Measurements from ENCODE around the gene LMX1B.
"Not testable (repeated sequence)": the region's sequence is repeated elsewhere in the genome, so short reads cannot be mapped to it uniquely, and the experiment has no call there.

Gene LMX1B

GRCh38 chr9:126636983-126637798, 23.5 kb downstream of the LMX1B start:
- DNase-seq = no peak

DNA sequence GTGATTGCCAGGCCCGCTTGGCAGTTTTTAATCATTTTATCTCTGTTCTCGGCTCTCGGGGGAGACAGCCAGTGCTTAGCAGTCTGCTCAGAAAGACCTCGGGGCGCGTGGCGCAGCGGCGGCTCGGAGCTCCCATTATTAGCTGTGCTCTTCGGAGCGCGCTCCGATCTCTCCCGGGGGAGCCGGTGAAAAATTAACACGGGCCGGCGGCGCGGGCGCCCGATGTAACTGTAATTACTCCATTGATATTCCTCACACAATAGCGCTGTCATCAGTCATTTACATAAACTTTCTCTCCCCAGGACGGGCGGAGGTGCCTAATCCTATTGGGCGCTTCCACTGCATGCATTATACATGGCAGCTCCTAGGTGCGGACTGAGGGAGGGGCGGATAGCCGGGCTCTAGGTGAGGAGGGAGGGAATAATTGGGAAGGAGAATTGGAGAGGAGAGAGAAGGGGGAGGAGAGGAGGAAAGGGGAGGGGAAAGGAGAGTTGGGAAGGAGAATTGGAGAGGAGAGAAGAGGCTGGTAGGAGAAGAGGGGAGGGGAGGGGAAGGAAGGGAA, 24.9 kb downstream of the LMX1B start:
- DNase-seq = no peak

DNA sequence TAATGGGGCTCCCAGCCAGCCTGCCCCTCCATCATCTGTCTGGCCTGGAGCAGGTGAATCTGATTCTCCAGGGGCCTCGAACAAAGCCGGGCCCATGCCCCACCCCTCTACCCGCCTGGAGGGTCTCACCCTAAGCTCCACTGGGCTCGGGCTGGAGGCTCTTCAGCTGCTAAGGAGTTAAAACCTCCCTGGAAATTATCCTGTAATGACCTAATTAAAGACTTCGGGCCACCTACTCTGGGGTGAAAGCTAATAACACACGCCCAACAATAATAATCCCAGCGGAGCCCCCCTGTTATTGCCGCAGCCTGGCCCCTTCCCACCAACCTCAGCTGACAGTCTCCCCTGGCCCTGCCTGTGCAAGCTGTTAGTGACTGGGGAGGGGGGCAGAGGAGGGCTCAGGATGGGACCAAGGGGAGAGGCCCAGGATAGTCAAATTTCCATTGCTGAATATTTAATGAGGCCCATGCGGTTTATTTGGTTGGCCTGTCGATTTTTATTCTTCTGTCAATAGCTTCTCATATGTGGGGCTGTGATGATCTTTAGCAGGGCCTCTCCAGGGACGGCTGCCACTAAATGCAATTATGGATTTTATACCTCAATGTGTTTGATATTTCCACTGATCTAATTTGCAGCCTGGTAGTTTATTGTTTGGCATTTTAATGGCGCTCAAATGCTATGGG, 25.7 kb downstream of the LMX1B start:
- no peak for DNase-seq

DNA sequence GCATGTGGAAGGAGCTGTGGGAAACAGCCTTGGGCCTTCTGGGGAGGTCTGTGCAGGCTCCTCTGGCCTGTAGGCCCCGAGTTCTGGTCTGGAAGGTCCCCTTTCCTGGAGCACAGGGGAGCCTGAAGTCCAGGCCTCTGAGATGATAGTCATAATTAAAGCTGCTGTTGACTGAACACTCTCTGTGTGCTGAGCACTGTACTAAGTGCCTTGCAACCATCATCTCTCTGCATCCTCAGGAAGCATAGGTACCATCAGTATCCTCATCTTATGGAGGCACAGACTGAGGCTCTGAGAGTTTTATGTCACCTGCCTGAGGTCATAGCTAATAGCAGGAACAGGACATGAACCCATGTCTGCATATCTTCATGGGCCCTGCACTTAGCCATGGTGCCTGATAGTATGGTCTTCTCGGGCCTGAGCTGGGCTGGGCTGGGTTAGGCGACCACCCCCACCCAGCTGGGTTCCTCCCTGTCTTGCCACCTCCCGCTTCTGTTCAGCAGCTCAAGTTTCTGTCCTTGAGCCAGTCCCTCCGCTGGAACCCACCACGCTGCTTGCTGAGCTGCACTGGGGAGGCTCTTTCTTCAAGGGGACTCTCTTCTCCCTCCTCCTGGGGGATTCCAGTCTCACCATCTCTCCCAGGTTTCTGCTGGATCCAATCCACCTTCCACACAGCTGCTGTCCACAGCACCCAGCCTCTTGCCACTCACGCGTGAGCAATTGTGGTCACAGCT, 27.6 kb downstream of the LMX1B start:
- DNase-seq = no peak

- no peak for DNase-seq
These were observed 28.4 kb downstream of the LMX1B start for GRCh38 chr9:126642010-126642744.

- no peak for DNase-seq
These were observed 29.1 kb downstream of the LMX1B start for GRCh38 chr9:126642839-126643238.

GRCh38 chr9:126643945-126644527, 30.3 kb downstream of the LMX1B start:
- DNase-seq = no peak

- no peak for DNase-seq
These were observed 32.4 kb downstream of the LMX1B start for GRCh38 chr9:126646162-126646561.

GRCh38 chr9:126647585-126648411, 34.1 kb downstream of the LMX1B start:
- no peak for DNase-seq

DNA sequence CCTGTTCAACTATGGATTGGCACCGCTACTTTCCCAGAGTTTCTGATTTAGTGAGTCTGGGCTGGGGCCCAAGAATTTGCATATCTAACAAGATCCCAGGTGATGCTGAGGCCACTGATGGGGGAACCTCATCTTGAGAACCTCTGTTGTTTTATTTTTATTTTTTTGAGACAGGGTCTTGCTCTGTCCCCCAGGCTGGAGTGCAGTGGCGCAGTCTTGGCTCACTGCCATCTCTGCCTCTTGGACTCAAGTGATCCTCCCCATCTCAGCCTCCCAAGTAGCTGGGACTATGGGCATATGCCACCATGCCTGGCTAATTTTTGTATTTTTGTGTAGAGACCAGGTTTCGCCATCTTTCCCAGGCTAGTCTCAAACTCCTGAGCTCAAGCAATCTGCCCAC, 35.7 kb downstream of the LMX1B start:
- DNase-seq = no peak

- no peak for DNase-seq
These were observed 36.9 kb downstream of the LMX1B start for GRCh38 chr9:126650404-126651341.

GRCh38 chr9:126652140-126652582, 38.4 kb downstream of the LMX1B start:
- DNase-seq = no peak

GRCh38 chr9:126654124-126654523, 40.4 kb downstream of the LMX1B start:
- no peak for DNase-seq

DNA sequence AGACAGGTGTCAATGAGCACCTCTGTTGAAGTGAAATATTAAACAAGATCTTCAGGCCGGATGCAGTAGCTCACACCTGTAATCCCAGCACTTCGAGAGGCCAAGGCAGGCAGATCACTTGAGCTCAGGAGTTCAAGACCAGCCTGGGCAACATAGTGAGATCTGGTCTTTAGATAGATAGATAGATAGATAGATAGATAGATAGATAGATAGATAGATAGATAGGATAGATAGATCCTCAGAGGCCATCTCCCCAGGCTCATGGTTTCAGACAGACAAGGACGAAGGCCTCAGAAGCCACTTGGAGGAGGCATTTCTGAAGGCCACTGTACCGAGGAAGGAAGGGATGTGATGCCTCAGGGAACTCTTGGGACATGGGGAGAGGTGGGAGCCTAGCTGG, 42.5 kb downstream of the LMX1B start:
- not testable (repeated sequence) for DNase-seq

- DNase-seq = no peak
These were observed 44.6 kb downstream of the LMX1B start for GRCh38 chr9:126658201-126658825.

GRCh38 chr9:126658956-126659555, 45.3 kb downstream of the LMX1B start:
- no peak for DNase-seq

GRCh38 chr9:126661122-126661520, 47.4 kb downstream of the LMX1B start:
- no peak for DNase-seq

DNA sequence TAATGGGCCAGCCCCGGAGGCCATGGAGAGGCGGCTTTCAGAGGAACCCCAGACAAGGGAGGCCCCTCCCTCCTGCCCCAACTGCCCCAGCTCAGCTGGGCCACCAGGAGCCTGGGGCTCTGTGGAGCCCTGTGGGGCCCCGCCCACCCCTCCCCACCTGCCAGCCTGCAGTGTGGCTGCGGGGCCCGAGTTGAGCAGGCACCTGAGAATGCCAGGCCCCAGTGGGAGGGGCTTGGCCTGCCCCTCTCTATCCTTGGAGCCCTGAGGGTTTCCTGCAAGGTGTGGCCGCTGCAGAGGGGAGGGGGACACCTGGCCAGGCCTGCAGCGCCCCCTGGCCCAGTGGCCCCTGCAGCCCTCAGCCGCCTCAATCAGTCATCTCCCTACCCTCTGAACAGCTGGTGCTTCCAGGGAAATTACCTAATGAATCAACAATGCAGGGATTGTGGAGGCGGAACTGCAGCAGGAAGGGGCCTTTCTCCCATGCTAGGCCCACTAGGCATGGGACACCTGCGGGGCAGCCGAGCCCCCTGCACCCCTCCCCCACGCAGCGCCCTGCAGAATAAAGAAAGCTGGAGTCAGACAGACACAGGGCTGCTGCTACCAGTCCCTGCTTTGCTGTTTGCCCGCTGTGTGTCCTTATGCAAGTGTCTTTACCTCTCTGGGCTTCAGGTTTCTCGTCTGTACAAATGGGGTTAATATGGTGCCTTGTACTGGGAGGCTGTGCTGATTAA, 48.0 kb downstream of the LMX1B start:
- DNase-seq = no peak

Data from NCI-H446 (cell line).